Left ventricle myocardium inferior (tissue), 1 donor: ENCODE data around the gene PNPLA6. TPM values are rescaled to one million over a fixed set of nuclear protein-coding genes. Genes with fewer than 3 reads are reported as not detected.
A peak's percentile ranks its signal among the peaks of the same experiment; 100 is the strongest.

Source experiments
- DNase-seq: peaks from one replicate; pipeline ENCODE4 v3.0.0-alpha.2; 2020
- H3K27ac ChIP-seq: fragments of 200-600 bp; replicated peaks from 2 replicates; pipeline ENCODE4 v1.8.0; 2021
- H3K27me3 ChIP-seq: fragments of 200-600 bp; 2 replicates; pipeline ENCODE4 v1.8.0; 2021; ENCODE audit warnings: low read depth
- H3K36me3 ChIP-seq: fragments of 200-600 bp; 2 replicates; pipeline ENCODE4 v1.8.0; 2021
- H3K4me1 ChIP-seq: fragments of 200-600 bp; 2 replicates; pipeline ENCODE4 v1.8.0; 2021
- H3K4me3 ChIP-seq: fragments of 200-600 bp; 2 replicates; pipeline ENCODE4 v1.8.0; 2021; ENCODE audit warnings: mild to moderate bottlenecking, moderate library complexity
- H3K9me3 ChIP-seq: fragments of 200-600 bp; replicated peaks from 2 replicates; pipeline ENCODE4 v1.8.0; 2021
- intact Hi-C: fragments of 100-400 bp; cut with micrococcal nuclease; formaldehyde crosslinking; loops from one replicate; pipeline ENCODE4 v1.11.0; 2022
- total RNA-seq: library from RNA; stranded (reverse); fragmentation: NEBNext Ultra II Directional; extraction: Animal tissue kit (Norgen Biotek cat#: 25700); gene quantifications from one replicate; pipeline ENCODE4 v1.2.1, GENCODE V29; 2021
- TF ChIP-seq, protein P1 (sequence below): fragments of 200-600 bp; IDR thresholded peaks from 2 replicates; pipeline ENCODE4 v1.8.0; 2021; ENCODE audit warnings: antibody characterized with exemption, mild to moderate bottlenecking, borderline replicate concordance
- donor health status: DM: no; HTN: yes; CAD: no; lungs with severe emphysema.

PNPLA6 gene
- total RNA-seq, 1 donor from 2014 or later = 52.7 TPM

DNA sequence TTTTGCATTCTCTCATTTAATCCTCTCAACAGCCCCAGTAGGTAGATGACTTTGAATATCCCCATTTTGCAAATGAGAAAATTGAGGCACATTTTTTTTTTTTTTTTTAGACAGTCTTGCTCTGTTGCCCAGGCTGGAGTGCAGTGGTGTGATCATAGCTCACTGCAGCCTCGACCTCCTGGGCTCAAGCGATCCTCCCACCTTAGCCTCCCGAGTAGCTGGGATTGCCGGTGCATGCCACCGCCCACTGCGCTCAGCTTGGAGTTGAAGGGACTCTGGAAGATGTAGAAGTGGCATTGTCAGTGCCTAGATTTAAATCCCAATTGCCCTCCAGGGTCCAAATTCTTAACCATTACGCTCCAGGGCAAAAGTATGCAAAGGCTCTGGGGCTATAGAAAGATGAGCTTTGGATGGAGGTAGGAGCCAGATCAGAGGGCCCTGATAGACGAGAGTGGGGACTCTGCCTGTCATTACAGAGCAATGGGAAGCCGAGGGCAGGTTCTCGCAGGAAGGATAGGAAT, 13.9 kb upstream of the PNPLA6 start:
- H3K4me1 ChIP-seq = peaks cover 50% of the 10 kb centered on the region
- peak overlapping the region; percentile 84 for H3K4me3 ChIP-seq
- peak overlapping the region; percentile 79 for H3K27ac ChIP-seq
- DNase-seq = no peak
- no peaks in the 10 kb centered on the region for H3K9me3 ChIP-seq
- H3K27me3 ChIP-seq = no peaks in the 10 kb centered on the region
- TF ChIP-seq, protein P1, sequence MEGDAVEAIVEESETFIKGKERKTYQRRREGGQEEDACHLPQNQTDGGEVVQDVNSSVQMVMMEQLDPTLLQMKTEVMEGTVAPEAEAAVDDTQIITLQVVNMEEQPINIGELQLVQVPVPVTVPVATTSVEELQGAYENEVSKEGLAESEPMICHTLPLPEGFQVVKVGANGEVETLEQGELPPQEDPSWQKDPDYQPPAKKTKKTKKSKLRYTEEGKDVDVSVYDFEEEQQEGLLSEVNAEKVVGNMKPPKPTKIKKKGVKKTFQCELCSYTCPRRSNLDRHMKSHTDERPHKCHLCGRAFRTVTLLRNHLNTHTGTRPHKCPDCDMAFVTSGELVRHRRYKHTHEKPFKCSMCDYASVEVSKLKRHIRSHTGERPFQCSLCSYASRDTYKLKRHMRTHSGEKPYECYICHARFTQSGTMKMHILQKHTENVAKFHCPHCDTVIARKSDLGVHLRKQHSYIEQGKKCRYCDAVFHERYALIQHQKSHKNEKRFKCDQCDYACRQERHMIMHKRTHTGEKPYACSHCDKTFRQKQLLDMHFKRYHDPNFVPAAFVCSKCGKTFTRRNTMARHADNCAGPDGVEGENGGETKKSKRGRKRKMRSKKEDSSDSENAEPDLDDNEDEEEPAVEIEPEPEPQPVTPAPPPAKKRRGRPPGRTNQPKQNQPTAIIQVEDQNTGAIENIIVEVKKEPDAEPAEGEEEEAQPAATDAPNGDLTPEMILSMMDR = no peak
- intact Hi-C loops = no loop called here
- peaks cover 29% of the 10 kb centered on the region for H3K36me3 ChIP-seq

DNA sequence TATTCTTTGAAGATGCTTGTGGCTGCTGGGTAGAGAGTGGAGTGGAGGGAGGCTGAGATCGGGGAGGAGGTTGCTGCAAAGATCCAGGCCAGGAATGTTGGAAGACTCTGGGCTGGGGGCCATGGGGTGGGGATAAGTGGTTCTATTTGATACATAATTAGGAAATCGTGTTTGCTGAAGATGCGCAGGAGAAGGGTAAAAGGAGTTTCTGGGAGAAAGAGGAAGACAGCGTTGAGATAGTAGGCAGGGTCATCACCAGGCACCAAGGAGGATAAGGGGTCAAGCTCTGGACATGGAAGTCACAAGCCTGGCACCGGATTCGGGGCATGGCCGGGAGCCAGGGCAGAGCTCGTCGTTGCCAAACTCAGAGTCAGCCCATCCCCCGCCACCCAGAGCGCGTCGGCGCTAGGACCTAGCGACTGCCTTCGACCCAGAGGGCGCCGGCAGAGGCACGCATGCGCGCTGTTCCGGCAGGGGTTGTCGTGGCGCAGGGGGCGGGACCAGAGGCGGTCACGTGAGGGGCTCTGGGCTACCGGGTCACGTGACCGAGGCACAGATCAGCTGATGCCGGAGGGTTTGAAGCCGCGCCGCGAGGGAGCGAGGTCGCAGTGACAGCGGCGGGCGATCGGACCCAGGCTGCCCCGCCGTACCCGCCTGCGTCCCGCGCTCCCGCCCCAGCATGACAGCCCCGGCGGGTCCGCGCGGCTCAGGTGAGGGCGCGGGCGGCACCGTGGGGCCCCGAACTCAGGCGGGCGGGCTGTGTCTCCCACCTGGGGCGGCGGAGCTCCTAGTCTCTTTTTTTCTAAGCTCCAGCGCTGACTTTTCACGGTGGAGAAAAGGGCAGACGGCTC, 13.2 kb upstream of the PNPLA6 start, which contains the start of gene MCOLN1:
Gene MCOLN1 (plus strand): TSS at position 553 of the 851 bp plus-strand sequence. CDS start 127 bp downstream, at position 680.
- Histone ChIP-seq H3K9me3 (no peaks in the 10 kb centered on the region), H3K4me3 (peak within 1 kb of the TSS; percentile 84), H3K27me3 (no peaks in the 10 kb centered on the region), H3K27ac (peak within 1 kb of the TSS; percentile 79), H3K4me1 (peaks cover 43% of the 10 kb centered on the region), H3K36me3 (peaks cover 36% of the 10 kb centered on the region)
- TF ChIP-seq, protein P1 = no peak
- intact Hi-C loops = no loop called here
- peak; percentile 100 for DNase-seq

DNA sequence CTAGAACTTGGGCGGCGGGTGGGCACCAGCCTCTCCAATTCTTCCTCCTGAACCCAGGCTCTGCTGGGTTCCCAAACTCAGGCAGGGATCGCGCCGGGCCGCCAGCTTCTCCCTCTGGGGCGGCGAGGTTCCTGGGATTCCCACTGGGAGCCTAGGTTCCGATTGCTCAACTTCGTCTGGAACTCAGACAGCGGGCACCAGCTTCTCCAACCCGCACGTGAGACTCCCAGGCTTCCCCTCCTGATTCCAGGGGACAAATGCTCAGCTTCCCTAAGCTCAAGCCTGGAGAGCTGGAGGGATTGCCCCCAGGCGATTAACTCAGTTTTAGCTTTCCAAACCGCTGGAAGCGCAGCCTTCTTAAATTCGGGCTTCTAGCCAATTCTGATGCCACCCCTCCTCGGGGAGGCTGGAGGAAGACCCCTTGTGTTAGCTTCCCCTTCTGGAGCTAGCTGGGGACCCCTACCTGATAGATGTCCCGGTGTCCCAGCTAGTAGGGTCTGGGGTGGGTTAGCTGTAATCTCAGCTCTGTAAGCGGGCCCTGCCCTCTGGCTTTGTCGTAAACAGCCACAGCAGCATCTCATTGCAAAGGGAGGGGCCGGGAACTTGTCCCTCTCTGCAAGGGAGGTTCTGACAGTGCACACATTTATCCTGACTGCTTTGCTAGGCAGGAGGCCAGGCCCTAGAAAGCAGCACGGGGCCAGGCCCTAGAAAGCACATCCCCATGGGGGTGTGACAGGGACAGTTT, 12.4 kb upstream of the PNPLA6 start:
- peaks cover 44% of the 10 kb centered on the region for H3K36me3 ChIP-seq
- H3K4me1 ChIP-seq = peaks cover 40% of the 10 kb centered on the region
- H3K4me3 ChIP-seq = peak overlapping the region; percentile 84
- H3K27me3 ChIP-seq = no peaks in the 10 kb centered on the region
- no peaks in the 10 kb centered on the region for H3K9me3 ChIP-seq
- intact Hi-C loops = no loop called here
- no peak for DNase-seq
- peak overlapping the region; percentile 79 for H3K27ac ChIP-seq
- TF ChIP-seq, protein P1 = no peak

DNA sequence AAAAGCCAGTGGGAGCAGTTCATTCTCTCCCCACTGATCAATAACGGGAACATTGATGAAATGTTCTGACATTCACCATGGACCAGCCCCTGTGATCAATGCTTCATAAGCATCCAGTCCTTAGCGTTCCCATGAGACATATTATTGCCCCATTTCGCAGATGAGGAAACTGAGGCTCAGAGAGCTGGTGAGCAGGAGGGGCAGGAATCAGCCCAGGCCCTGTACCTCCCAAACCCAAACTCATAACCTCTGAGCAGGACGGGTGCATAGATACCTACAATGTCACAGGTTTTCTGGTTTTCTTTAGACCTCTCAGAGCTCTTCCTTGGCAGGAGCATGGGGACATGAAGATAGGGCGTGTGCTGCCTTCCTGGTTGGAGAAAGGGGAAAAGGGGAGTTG, 11.0 kb upstream of the PNPLA6 start:
- intact Hi-C loops = no loop called here
- H3K4me3 ChIP-seq = no peak overlapping the region
- peaks cover 52% of the 10 kb centered on the region for H3K36me3 ChIP-seq

More for the DNA sequence above, 11.0 kb upstream of the PNPLA6 start:
- Histone ChIP-seq H3K27me3 (no peaks in the 10 kb centered on the region), H3K27ac (no peak overlapping the region), H3K4me1 (peaks cover 40% of the 10 kb centered on the region), H3K9me3 (no peaks in the 10 kb centered on the region)
- DNase-seq = no peak
- TF ChIP-seq, protein P1 = no peak
